ENCODE results near the gene SLCO4A1.

Gene SLCO4A1

GRCh38 chr20:62638679-62639406 is 3.5 kb upstream of the SLCO4A1 start:
- DNase-seq (ENCODE audit: low read depth in 3 of 3): no peak

DNA sequence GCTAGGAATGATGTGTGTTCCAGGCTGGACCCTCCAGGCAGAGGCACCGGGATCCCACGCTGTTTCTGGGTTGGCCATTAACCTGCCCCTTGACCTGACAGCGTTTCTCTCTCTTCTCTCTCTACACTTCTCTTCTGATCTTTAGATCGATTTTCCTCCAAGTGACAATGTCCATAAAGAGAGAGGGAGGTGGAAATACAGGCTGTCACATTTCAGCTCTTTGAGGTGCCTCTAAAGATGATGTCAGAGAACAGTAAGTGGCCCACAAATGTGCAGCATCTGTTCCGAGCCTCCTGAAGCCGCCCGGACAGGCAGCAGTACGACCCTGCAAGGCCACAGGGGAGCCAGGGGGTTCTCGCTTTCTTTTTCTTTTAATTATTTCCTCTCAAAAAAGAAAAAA is 2.5 kb upstream of the SLCO4A1 start:
- no peak for DNase-seq (ENCODE audit: low read depth in 3 of 3)

- no peak for DNase-seq (ENCODE audit: low read depth in 3 of 3)
These were observed 1.4 kb upstream of the SLCO4A1 start for GRCh38 chr20:62640870-62641269.

DNA sequence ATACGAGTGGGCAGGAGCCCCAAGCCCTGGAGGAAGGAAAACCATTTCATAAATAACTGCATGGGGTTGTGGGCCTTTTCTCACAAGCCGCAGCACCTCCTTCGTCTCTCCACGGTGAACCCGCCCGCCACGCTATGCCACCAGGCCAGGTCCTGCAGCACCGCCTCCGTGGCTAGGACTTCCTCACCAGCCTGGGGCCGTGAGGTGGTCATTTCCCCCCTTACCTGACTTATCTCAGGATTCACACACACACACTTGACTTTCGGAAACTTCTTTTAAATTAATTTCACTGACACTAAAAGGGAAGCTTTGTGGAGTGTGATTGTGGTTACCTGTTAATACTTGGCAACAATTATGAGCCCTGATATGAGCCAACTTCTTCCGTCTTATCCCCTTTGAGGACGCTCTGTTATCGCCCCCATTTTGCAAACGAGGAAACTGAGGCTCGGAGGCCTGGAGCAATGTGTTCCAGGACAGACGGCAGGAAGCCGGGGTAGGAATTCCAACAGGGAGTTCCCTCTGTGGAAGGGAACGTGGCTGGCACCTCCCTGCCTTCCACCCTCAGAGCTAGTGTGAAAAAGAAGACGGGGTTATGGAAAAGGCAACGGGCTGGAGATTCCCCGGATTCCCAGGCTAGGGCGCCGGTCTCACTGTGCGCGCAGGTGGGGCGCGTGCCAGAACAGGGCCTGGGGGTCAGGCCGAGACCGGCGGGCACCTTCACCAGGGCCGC is 817 bp upstream of the SLCO4A1 start:
- no peak for DNase-seq (ENCODE audit: low read depth in 3 of 3)

GRCh38 chr20:62642666-62643520 is 590 bp downstream of the SLCO4A1 start:
- peak; percentile 45 to 58 (median 57) for DNase-seq (ENCODE audit: low read depth in 3 of 3)

GRCh38 chr20:62643521-62644043 is 1.3 kb downstream of the SLCO4A1 start:
- no peak for DNase-seq (ENCODE audit: low read depth in 3 of 3)

GRCh38 chr20:62644044-62644795 is 1.9 kb downstream of the SLCO4A1 start:
- no peak for DNase-seq (ENCODE audit: low read depth in 3 of 3)

GRCh38 chr20:62644802-62645496 is 2.6 kb downstream of the SLCO4A1 start:
- DNase-seq (ENCODE audit: low read depth in 3 of 3): no peak

DNA sequence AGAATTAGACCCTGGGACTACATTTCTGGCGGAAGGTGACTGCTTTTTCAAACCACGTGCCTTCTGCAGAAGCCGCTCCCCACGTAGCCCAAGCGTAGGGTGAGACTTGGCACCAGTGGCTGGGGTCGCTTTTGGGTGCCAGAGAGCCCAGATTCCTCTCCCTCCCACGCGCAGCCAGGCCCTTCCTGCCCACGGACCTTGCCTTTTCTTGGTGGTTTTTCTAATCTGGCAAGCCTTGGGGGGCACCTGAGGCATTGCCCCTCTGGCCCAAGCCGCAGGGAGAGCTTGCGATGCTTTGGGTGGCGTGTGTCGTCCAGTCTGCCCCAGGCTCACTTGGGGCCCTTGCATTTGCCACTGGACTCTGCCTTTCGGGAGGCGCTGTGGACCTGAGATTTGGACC is 3.3 kb downstream of the SLCO4A1 start:
- DNase-seq (ENCODE audit: low read depth in 3 of 3): no peak

GRCh38 chr20:62646851-62647520 is 4.7 kb downstream of the SLCO4A1 start:
- DNase-seq (ENCODE audit: low read depth in 3 of 3): no peak

GRCh38 chr20:62647521-62648317 is 5.4 kb downstream of the SLCO4A1 start:
- DNase-seq (ENCODE audit: low read depth in 3 of 3): no peak

DNA sequence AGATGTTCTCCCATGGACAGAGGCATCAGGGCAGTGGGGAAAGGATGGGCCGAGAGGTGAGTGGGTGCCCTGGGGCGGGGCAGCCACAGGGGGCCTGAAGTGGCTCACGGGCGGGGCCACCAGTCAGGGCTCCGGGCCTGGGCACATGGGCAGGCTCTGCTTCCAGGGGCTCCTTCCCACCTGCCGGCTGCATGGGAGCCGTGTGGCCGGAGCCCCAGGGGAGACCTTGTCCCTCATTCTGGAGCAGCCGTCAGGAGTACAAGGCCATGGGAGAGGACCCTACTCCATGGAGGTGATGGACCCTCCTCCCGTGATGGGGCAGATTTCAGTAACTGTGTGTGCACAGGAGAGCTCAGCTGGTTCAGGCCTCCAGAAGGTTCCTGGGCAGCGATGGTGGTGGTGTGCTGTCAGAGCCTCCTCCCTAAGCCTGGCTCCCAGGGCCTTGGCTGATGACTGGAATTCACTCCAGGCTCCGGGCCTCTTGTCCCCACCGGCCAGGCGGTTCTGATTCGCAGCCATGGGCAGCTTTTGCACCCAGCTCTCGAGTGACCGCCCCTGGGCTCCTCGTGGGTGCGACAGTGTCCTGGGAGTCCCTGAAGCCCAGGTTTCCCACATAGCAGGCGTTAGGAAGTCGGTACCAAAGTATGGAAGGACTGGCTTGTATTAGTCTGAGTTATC is 6.2 kb downstream of the SLCO4A1 start:
- DNase-seq (ENCODE audit: low read depth in 3 of 3): no peak

- DNase-seq (ENCODE audit: low read depth in 3 of 3): no peak
These were observed 6.8 kb downstream of the SLCO4A1 start for GRCh38 chr20:62649140-62649539.

- no peak for DNase-seq (ENCODE audit: low read depth in 3 of 3)
These were observed 8.4 kb downstream of the SLCO4A1 start for GRCh38 chr20:62650551-62651284.

DNA sequence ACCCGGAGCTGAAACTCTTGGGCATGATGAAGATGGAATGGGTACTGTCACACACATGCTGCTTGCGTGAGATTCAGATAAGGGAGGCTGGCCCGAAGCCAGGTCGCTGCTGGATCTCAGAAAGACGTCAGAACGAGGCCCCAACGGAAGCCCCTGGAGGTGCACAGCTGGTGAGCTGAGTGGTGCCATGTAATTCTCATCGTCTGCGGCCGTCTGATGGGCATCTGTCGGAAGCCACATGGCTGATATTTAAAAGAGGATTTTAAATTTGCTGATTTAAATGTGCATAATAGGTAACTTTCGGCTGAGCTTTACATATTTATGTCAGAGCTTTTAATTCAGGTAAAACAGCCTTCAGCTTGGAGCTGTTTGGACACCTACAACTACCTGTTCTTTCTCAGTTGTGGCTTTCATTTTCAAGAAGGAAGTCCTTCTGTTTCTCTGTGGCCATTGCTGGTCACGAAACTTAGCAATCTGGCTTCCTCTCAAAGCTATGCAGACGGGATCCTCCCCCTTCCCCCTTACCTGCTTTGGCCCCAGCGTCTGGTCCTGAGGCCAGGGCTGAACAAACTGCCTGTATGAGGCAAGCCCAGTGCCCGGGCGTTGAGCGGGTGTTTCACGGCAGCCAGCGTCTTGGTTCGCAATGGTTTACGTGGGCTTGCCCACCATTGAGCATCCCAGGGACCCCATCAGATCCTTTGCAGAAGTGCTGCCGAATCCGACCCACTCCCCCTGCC is 9.2 kb downstream of the SLCO4A1 start:
- DNase-seq (ENCODE audit: low read depth in 3 of 3): peak; percentile 32 to 58 (median 40)

DNA sequence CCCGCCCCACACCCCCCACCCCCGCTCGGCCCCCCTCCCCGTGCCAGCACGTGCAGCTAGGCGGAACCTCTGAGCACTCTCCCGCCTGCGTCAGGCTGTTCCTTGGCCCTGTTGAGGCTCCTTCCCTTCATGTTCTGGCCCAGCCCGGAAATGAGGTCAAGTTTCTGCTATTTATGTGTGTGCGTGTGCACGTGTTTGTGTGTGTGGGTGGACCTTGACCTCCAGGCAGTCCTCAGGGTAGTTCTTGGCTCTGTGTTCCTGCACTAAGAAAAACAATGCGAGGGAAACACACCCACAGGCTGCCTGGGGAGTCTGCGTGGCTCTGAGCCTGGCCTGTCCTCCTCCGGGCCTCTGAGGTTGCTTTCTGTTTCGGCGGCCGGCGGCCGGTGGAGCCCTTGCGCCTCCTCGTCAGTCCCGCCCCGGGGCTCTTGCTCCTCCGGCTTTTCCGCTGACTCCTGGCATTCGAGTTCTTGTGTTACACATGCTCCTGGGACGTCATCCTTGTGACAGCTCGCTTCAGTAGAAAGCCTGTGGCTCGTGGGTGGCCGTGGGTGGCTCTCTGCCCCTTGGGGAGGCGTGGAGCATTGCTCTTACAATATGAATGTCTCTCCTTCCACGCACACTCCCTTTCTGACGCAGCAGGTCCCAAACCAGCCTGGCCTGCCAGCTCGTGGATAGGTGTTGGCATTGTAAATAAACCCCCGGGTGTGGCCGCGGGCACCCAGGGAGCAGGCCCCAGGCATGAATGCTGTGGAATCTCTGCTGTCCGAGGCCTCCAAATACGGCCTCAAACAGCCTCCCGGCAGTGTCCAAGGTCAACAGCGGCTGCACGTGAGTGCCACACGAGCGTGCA is 10.0 kb downstream of the SLCO4A1 start:
- DNase-seq (ENCODE audit: low read depth in 3 of 3): peak; percentile 18 to 48 (median 31)
